H4 (cell line): ENCODE results near the gene SLC39A9. TPM values are rescaled to one million over a fixed set of nuclear protein-coding genes. Genes with fewer than 3 reads are reported as not detected.

Experiments used
- DNase-seq: peaks from one replicate; pipeline ENCODE4 v3.0.0-alpha.2; 2015; ENCODE audit warnings: low spot score
- total RNA-seq: library from RNA; depleted of rRNA; stranded (reverse); fragments of >200 nt; shearing (Covaris generic); gene quantifications from 2 replicates; pipeline ENCODE4 v1.2.3, GENCODE V29; 2014; rRNA removed

The SLC39A9 gene
- total RNA-seq, 1 experiment from 2014 or later, result 119 TPM

- DNase-seq, result no peak
Observed at GRCh38 chr14:69499436-69499835, 100.9 kb downstream of the SLC39A9 start.

DNA sequence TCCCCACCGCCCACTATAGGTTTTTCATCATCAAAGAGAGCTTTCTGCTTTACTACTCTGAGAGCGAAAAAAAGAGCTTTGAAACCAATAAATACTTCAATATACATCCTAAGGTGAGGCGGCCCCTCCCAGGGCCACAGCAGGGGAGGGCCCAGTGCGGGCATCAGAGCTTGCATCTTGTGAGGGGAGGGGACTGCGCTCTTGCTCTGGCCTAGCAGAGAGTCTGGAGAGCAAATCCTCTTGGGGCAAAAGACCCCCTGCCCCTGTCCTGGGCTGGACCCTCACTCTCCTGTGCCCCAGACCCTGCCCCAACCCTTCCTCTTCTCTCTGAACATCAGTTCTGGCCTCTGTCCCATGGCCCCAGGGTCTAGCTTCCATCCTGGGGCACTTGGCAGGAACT, 101.6 kb downstream of the SLC39A9 start:
- DNase-seq, result no peak

- DNase-seq, result no peak
Observed at GRCh38 chr14:69500736-69501135, 102.2 kb downstream of the SLC39A9 start.

GRCh38 chr14:69501423-69501838, 102.9 kb downstream of the SLC39A9 start:
- DNase-seq, result peak; percentile 20

GRCh38 chr14:69504775-69505174, 106.3 kb downstream of the SLC39A9 start:
- DNase-seq, result no peak

DNA sequence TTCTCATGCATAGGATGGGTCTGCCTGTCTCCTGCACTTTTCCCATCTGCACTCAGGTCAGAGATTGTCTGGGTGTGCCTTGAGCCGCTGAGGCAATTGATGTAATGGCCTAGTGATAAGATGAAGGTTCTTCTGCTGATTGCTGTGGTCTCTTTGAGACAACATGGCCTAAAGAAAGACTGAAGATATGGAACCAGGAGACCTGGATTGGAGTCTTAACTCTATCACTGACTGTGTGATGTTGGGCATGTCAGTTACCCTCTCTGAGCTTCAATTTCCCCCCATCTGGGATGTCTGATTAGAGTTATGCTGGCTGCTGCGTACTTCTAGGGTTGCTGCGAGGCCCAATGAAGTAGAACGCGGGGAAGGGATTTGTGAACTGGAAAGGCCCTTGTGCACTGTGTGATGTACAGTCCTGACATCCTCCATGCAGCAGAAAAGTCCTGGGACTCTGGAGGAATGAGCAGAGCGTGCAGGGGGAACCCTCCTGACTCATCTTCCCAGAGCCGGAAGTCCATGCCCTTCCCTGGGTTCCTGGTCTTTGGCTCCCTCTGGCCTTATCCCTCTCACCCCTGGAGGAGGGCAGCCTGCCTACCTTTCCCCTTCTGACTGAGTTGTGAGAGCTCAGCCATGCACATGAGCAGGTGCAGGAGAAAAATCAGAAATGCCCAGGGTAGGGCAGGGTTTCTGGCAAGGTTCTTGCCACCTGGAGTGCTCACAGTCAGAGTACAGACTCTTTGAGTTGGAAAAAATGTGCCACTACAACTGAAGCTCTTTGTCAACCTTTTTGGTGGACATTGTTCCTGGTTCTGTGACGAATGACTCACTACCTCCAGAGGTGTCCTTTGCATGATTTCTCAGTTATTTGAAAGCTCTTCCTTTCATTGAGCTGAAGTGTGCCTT, 107.1 kb downstream of the SLC39A9 start:
- DNase-seq, result no peak

DNA sequence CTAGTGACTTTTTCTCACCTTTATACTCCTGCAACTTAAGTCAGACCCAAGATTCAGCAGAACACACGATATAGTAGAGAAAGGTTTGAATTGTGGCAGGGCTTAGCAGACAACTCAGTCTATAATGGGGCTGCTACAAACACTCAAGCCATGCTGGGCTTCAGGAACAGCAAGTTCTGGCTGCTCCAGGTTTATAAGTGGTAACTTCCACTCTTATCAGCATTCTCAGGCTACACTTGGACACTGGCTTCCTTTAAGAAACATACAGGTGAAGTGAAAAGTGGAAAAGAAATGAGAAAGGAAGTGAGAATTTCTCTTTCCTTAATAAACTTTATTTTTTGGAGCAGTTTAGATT, 107.7 kb downstream of the SLC39A9 start:
- no peak for DNase-seq

Other genes with a start within 250 kb of the SLC39A9 start
- 9.3 and 16.9 TPM in 2 replicates for gene DCAF5, start 245.6 kb upstream of the SLC39A9 start, total RNA-seq
- 3.2 and 5.0 TPM in 2 replicates for gene EXD2, start 207.2 kb upstream of the SLC39A9 start, total RNA-seq
- 0.47 and 0.52 TPM in 2 replicates for gene GALNT16, start 138.5 kb upstream of the SLC39A9 start, total RNA-seq
- 176 and 177 TPM in 2 replicates for gene ERH, start 393 bp upstream of the SLC39A9 start, total RNA-seq
- 0.23 TPM in 1 of 2 replicates, not detected in the other for gene PLEKHD1, start 86.0 kb downstream of the SLC39A9 start, total RNA-seq
- not detected in 2 replicates for gene CCDC177, start 176.2 kb downstream of the SLC39A9 start, total RNA-seq
- 2.7 and 3.4 TPM in 2 replicates for gene SUSD6, start 212.9 kb downstream of the SLC39A9 start, total RNA-seq